GF-D8 (cell line): Measurements from ENCODE around the gene ARHGAP26.
"Not testable (repeated sequence)": the region's sequence is repeated elsewhere in the genome, so short reads cannot be mapped to it uniquely, and the experiment has no call there.

Experiments
- DNase-seq: peaks from one replicate; lab custom pipeline; 2025; lab: John Stamatoyannopoulos, UW

Gene ARHGAP26

DNA sequence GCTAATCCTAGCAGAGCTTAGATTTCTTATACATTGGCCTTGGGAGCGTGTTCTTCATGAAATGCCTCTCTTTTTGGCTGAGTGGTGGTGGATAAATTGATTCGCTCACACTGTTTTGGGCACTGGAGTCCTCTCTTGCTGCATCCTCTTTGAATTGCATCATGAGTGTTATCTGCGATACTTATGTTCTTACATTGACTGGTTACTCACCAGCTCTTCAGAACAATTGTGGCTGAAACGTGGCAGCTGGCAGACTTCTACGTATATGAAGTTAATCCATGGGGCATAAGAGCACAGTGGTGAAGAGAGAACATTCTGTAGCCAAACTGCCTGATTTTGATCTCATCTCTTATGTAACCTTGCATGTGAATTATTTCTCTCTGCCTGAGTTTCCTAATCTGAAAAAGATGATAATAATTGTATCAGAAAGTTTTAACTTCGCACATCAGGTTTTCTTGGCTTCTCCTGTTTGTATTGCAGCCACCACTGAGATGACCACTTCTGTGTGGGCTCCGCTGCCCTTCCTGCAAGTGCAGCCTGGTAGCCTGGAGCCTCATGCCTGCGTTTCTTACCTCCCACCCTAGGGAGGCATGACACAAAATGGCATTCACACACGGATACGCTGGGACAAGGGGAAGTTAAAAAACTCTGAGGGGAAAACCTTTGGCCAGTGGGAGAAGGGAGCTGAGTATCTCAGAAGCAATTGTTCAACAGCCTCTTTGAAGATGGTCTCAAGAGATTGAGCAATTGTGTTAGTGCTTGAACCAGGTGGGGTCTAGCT is 295.2 kb downstream of the ARHGAP26 start:
- DNase-seq: no peak

DNA sequence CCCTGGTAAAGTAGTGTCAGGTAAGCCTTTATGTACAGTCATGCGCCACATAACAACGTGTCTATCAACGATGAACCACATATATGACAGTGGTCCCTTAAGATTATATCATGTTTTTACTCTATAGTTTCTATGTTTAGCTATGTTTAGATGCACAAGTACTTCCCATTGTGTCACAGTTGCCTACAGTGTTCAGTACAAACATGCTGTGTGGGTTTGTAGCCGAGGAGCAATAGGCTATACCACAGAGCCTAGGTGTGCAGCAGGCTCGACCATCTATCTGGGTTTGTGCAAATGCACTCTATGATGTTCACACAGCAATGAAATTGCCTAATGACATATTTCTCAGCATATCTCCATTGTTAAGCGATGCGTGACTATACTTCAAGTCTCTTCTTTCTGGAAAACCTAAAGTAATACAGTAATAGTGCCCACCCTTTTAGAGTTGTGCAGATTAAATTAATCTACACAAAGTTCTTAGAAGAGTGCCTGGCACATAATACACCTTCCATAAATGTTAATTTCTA is 295.9 kb downstream of the ARHGAP26 start:
- DNase-seq: no peak

DNA sequence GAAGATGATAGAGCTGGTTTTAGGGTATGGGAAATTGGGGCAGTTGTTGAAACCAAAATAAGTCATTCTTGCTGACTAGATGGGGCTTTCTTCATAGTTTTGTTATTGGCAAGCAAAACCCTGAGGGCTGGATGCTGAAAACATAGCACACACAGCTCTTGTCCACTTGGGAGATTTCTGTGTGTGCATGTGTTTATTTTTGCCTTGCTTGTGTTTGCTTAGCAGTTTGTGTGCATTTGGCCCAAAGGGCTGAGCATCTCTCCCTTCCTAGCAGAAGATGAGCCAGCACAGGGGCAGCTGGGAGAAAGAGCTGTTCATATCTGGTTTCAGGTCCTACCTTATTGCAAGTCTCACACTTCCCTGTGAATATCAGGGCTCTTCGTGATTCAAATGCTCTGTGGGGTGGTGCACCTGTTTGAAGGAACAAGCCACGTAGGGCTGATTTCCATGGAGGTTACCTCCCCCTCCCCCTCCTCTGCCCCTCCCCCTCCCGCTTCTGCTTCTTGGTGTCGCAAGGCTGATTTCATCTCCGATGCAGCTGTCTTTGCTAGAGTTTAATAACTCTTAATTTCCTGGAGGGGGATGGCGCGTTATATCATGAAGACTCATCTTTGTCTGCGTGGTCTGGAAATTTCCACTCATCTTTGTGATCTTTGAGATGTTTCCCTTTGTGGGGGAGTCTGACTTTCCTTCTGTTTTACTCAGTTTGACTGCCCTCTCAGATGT is 296.5 kb downstream of the ARHGAP26 start:
- DNase-seq: peak; percentile 42

DNA sequence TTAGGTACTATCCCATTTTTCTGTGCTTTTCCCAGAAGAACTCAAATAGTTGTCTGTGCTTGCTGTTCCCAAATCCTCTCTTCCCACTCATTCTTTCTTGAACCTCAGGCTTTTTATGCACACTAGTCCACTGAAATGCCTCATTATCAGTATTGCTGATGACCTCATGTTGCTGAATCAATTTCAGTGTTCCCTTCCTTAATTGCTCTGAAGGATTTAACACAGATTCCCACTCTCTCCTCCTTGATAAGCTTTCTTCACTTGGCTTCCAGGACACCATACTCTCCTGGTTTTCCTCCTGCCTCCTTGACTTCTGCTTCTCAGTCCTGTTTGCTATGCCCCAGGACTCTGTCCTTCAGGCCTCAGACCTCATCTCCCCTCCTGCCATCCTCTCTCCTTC is 298.5 kb downstream of the ARHGAP26 start:
- DNase-seq: no peak

DNA sequence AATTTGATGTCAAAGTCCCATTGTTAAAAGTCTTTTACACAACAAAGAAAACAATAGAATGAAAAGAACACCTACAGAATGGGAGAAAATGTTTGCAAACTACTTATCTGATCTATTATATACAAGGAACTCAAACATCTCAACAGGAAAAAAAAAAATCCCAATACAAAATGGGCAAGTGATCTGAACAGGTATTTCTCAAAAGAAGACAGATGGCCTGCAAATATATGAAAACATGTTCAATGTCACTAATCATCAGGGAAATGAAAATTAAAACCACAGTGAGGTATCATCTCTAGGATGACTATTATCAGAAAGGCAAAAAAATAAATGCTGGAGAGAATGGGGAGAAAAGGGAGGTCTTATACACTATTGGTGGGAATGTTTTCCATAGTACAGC is 301.8 kb downstream of the ARHGAP26 start:
- DNase-seq: no peak

DNA sequence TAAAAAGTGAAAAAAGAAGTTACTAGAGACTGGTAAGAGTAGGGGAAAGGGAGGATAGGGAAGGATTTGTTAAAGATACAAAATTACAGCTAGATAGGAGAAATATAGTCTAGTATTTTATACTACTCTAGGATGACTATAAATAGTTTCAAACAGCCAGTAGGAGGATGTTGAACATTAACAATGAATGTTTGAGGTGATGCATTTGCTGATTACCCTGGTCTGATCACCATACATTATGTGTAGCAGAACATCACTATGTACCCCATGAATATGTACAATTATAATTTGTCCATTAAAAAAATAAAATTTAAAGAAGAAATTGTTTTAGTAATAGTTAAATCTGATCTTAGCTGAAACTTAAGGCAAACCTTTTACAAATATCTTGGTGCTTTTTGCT is 302.6 kb downstream of the ARHGAP26 start:
- no peak for DNase-seq

DNA sequence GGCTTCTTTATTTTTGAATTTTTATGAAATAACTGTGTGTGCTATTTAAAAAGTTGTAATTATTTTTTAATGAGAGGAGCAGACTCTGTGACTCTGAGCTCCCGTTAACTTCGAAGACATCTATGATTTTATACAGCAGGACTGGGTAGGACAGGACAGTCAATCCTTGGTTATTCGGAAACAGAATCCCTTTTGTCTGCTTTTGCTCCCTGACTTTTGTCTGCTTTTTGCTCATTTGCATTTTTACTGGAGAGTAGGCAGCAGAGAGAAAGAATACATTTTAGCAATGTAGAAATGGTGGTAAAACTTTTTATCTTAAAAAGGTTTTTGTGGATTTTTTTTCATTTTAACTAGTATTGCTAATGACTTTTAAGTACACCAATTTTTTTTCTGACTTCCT is 303.6 kb downstream of the ARHGAP26 start:
- DNase-seq: no peak

DNA sequence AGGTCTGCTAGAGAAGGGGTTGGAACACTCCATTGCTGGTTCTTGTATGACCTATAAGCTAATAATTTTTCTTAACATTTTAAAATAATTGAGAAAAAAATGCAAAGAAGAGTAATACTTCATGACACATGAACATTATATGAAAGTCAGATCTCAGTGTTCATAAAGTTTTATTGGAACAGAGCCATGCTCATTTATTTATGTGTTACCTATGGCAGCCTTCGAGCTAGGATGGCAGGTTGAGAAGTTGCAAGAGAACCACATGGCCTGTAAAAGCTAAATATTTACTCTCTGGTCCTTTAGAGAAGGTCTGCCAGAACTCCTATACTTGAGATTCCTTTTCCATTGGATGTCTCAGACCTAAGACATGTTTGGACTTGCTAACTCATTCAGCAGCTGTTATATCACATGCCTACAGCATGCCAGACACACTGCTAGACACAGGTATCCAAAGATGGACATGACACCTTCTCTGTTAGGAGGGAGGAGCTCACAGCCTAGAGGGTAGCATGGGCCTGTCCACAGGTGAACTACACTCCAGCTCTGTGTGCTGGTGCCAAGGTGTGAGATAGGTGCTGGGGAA is 304.3 kb downstream of the ARHGAP26 start:
- no peak for DNase-seq

DNA sequence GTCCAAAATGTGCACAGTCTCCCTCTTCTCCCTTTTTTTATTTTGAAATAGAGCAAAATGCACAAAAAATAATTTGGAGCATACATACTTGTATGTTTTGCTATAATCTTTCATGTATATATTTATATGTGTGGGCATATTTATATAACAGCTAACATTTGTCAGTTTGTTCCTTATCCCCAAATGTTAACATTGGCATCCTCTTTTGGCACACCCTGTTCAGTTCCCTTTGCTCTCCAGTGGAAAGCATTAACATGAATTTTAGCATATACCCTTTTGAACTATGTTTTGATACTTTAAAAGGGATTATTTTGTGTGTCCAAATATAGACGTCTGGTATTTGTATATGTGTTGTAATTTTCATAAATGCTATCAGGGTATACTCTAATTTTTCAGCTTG is 306.2 kb downstream of the ARHGAP26 start:
- no peak for DNase-seq

DNA sequence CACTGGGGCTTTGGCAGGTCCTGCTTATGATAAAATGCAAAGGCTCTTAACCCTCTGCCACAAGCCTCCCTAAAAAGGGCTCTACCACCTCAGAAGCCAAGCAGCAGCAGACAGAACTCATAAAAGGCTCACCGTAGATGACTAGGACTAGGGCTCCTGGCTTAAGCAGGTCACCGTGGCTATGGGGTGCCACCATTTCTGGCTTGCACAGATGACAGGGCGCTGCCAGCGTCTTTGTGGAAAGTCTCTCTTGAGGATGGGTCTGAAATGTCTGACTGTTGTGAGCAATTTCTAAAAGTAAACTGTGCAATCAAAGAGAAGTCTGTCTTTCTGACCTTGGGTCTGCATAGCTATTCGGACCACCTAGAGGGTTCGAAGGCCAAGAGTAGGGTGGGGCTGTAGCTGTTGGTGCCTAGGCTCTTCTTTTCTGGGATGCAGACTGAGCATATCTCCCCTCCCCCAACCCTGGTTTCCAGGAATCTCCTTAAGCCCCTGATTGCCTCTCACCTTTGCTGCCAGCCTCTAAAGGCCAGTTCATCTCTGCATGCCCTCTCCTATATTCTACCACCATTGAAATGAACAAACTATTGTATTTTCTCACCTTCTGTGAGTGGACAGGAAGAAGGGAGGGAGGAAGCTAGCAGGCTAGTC is 307.4 kb downstream of the ARHGAP26 start:
- no peak for DNase-seq

DNA sequence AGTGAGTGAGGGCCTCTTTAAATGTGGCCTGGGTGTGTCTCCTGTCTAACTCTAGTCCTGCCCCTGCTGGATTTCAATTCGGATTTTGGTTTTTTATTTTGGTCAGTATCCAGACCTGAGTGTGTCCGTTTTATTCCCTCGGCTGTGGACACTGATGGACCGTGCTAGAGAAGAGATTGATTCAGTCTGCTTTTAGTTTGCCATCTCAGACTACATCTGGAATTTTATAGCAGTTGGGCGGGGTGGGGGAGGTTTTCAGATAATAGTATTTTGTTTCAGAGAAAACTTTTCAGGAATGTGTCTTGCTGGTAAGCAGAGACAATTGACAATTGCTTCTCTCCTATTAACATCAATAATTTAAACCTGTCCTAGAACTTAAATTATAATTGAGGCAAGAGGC is 308.1 kb downstream of the ARHGAP26 start:
- no peak for DNase-seq

DNA sequence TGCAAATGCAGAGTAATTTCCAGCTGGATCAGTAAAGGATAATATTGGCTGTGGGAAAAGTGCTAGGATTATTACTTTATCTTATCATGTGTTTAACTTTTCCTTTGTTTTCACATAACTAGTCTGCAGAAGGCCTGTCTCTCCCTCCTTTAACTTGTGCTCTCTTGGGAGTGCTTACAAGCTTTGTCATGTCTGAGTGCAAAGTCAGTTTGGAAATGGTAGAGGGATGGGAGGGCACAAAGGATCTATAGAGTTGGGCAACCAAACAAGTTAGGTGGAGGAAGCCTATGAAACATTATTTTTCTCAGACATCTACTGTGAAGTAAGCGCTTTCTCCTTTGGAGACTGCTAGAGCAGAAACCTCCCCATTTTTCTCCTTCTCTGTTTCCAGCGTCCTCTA is 308.8 kb downstream of the ARHGAP26 start:
- no peak for DNase-seq

DNA sequence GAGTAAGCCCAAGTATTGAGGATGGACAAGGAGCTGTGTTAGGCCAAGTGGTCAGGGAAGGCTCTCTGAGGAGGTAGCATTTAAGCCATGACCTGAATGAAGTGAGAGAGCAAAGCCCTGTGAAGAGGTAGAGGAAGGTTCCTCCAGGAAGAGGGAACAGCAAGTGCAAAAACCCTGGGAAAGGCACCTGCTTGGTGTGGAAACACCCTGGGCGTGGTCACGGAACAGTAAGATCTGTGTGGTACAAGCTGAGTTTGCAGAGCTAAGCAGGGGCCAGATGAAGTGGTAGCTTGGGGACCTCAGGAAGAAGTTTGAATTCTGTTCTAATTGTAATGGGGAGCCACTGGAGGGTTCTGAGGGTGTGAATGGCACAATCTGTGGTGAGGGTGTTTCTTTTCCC is 310.2 kb downstream of the ARHGAP26 start:
- no peak for DNase-seq

DNA sequence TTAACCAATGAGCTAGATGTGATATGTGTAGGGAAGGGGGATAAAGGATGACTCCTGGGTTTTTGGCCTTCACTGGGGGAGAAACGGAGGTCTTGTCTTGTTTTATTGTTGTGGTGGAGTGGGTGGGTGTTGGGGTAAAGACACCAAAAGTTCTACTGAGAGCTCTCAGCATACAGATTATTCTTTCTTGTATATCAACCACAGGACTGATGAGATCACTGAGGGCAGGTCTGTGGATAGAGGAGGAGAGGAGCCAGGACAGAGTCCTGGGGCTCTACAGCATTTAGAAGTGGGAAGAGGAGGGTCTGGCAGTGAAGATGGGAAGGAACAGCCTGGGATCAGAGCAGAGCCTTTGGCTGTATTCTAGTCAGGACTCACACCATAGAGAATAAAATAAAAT is 310.8 kb downstream of the ARHGAP26 start:
- no peak for DNase-seq

DNA sequence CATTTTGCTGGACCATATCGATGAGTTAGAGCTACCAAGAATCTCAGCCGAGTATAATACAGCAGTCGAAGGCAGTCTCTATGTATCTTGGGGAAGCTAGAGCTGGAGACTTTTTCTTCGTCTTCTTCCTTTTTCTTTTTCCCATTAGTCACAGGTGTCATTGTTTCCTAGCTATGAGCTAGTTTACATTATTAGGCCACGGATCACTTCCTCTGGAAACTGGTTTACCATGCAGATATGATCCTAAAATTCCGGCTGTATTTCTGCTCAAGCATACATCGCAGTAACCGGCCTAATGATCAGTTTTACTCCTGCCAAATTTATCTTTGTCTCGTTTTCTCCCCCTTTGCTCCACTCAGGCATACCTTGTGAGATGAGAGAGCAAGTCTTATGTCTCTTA is 312.8 kb downstream of the ARHGAP26 start:
- no peak for DNase-seq

DNA sequence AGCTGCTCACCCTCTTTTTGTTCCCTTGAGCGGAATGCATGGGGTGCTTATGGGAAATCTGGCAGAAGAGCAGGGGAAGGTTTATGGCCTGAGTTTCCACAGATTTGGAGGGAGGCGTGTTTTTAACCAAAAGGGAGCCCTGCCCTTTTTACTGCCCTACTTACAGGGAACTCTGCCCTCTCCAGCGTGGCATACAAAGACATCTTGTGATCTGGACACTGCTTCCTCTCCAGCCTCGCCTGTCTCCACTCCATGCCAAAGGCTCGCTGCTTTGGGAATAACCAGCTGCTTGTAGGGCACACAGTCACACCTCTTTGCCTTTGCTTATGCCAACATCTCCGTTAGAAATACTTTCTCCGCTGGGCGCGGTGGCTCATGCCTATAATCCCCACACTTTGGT is 314.2 kb downstream of the ARHGAP26 start:
- DNase-seq: no peak

DNA sequence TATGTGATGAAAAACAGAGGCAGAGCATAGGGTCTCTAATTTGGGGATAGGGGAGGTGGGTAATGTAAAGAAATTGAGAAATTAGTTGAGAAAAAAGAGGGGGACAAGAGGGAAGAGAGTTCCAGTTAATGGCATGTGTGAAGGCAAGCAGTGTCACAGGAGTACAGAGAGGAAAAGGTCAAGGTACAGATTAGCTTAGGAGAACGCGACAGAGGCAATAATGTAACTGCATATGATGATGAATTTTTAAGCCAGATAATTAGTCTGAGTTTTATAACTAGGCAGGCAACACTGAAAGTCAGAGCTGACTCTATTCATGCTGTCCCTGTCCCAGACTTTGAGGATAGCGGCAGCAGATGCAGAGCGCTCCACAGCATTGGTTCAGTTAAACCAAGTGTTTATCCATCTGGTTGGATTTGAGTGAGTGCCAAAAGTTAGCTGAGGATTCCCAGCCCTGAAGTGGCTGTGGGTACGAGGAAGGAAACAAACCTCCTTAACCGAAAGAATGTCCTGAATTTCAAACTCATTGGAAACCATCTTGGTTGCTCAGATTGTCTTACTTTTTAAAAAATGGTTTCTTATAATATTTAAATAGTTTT is 315.2 kb downstream of the ARHGAP26 start:
- no peak for DNase-seq

DNA sequence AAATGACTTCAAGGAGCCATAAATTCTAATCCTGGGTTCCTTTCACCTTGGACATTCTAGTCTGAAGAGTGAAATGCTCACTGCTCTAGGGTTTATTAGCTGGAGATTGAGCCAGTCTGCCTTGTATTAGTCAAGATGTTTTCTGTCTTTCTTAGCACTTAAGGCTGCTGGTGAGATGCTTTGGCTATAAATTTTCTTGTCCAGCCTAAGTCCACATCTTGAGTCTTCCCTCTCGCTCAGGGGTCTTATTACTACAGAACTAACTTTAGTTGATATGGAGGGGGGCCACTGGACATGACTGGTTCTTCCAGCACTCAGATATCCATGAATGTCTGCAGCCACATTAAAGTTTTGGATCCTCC is 316.4 kb downstream of the ARHGAP26 start:
- no peak for DNase-seq

DNA sequence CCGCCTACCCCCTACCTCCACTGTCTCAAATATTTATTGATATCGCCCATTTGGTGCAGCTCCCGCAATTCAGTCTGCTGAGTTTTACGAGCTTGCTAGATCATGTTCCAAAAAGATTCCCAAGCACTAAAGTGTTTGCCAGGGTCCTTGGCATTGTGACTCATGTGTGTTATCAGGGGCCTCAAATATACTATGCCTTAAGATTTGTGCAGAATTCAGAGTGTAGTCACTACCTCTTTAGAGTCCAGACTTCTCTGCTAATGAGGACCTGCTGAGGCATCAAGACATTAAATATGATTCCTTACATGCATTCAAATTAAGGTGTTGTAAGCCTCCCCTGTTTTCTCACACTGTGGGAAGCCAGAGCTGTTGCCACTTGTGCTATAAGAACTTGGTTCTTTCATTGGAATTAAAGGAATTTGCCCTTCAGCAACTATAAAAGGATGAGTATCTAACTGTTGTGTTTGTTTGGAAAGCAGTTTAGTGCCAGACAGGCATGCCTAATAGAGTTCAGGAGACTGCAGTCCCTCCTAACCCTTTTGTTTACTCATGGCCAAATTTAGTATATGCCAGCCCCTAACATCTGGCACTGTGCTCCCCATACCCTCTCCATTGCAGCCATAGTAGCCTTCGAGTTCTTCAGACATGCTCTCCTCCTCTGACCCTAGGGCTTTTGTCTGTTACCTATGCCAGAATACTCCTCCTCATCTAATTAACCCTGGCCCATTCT is 316.9 kb downstream of the ARHGAP26 start:
- no peak for DNase-seq

DNA sequence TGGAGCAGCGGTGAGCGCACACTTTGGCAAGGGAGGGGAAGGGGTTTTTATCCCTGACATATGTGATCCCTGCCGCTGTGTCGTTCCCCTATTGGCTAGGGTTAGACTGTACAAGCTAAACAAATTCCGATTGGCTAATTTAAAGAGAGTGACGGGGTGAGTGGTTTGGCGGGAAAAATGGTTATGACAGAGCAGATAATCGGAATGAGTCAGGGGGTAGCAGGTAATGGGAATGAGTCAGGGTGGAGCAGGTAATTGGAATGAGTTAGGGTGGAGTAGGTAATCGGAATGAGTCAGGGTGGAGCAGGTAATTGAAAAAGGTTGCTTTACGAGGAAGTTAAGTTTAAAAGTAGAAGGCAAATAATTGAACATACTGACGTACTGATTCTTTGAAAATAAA is 318.5 kb downstream of the ARHGAP26 start:
- DNase-seq: not testable (repeated sequence)

DNA sequence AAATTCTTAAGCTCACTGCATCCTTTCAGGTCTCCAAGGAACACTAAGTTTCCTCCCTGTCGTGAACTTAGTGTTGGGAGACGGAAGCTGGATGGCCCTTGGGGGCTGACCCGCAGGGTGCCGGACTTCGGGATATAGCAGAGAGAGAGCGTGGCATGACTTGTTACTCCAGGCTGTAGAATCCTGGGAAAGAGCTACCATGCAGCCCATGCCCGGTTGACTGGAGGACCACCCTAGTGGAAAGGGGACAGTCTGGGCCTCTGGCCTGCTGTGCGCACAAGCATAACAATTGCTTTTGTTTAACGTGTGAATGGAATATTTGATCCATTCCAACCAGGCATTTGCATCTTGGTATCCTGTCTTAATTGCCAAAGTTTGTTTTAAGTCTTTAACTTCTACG is 319.9 kb downstream of the ARHGAP26 start:
- DNase-seq: not testable (repeated sequence)
